GM19372 (cell line): ENCODE measurements around the gene UBTF.
"Not testable (repeated sequence)": the region's sequence is repeated elsewhere in the genome, so short reads cannot be mapped to it uniquely, and the experiment has no call there.

Experiments used
- ATAC-seq: cut with Tn5 transposase; IDR thresholded peaks from one replicate; pipeline ENCODE4 v1.9.1; 2021; ENCODE audit warnings: mild to moderate bottlenecking, low read depth, moderate library complexity; ENCODE audit not compliant: unreplicated experiment

Gene UBTF

GRCh38 chr17:44247876-44248736, 28.6 kb upstream of the UBTF start:
- ATAC-seq, result no peak

GRCh38 chr17:44247440-44247841, 28.0 kb upstream of the UBTF start:
- ATAC-seq, result no peak

GRCh38 chr17:44241106-44241624, 21.7 kb upstream of the UBTF start:
- no peak for ATAC-seq

DNA sequence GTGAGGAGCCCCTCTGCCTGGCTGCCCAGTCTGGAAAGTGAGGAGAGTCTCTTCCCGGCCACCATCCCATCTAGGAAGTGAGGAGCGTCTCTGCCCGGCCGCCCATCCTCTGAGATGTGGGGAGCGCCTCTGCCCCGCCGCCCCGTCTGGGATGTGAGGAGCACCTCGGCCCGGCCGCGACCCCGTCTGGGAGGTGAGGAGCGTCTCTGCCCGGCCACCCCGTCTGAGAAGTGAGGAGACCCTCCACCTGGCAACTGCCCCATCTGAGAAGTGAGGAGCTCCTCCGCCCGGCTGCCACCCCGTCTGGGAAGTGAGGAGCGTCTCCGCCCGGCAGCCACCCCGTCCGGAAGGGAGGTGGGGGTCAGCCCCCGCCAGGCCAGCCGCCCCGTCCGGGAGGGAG, 18.4 kb upstream of the UBTF start:
- ATAC-seq, result not testable (repeated sequence)

- ATAC-seq, result no peak
These were observed 17.0 kb upstream of the UBTF start for GRCh38 chr17:44236444-44236991.

DNA sequence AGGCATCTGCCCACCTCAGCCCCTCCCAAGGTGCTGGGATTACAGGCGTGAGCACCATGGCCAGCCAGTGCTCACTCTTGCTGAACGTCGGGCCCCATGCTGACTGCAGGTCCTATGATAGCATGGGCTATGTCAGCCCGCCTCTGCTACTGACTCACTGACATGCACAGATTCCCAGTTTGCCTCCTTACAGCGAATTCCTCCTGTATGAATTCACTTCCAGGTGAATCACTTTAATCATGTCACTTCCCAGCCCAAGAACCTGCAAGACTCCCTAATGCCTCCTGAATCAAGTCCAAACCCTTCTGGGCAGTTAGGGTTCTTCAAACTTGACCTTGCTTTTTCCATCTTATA, 16.1 kb upstream of the UBTF start:
- no peak for ATAC-seq

GRCh38 chr17:44233582-44233981, 14.1 kb upstream of the UBTF start:
- ATAC-seq, result no peak

GRCh38 chr17:44232061-44232460, 12.6 kb upstream of the UBTF start:
- ATAC-seq, result no peak

DNA sequence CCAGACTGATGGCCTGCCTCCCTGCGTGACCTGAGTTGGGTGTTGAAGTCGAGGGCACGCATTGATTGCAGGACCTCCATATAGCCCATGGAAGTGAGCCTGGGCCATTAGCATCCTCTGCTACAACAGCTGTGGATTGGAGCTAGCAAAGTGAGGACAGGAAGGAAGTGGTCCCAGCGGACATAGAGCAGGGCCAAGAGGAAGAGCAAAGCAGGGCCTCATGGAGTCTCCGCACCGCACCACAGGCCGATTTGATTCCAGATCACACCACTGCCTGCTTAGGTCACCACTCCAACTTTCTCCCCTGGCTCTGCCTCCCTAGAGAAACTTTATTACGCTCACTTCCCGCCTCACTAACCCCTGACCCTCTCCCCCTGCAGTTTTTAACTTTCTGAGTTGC, 10.7 kb upstream of the UBTF start:
- no peak for ATAC-seq

DNA sequence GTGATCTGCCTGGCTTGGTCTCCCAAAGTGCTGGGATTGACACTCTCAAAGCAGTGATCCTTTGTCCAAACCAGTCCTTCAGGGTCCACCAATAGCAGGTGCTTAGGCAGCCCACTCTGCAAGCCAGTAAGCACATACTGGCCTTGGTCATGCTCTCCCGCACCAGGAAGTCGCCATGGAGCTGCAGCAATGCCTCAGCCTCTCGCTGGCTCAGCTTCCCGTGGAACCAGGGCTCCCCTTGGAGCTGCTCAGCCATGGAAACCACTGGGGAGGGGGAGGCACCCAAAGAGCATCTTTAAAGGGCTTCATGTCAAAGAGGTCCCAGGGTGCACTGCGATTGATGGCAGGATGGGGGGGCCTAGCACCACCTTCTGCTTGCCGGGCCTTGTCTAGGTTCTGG, 9.6 kb upstream of the UBTF start:
- no peak for ATAC-seq

GRCh38 chr17:44223541-44224071, 4.1 kb upstream of the UBTF start:
- ATAC-seq, result no peak

GRCh38 chr17:44222112-44222869, 2.8 kb upstream of the UBTF start:
- no peak for ATAC-seq

GRCh38 chr17:44221862-44222111, 2.3 kb upstream of the UBTF start:
- ATAC-seq, result no peak

GRCh38 chr17:44221084-44221861, 1.8 kb upstream of the UBTF start:
- ATAC-seq, result no peak

DNA sequence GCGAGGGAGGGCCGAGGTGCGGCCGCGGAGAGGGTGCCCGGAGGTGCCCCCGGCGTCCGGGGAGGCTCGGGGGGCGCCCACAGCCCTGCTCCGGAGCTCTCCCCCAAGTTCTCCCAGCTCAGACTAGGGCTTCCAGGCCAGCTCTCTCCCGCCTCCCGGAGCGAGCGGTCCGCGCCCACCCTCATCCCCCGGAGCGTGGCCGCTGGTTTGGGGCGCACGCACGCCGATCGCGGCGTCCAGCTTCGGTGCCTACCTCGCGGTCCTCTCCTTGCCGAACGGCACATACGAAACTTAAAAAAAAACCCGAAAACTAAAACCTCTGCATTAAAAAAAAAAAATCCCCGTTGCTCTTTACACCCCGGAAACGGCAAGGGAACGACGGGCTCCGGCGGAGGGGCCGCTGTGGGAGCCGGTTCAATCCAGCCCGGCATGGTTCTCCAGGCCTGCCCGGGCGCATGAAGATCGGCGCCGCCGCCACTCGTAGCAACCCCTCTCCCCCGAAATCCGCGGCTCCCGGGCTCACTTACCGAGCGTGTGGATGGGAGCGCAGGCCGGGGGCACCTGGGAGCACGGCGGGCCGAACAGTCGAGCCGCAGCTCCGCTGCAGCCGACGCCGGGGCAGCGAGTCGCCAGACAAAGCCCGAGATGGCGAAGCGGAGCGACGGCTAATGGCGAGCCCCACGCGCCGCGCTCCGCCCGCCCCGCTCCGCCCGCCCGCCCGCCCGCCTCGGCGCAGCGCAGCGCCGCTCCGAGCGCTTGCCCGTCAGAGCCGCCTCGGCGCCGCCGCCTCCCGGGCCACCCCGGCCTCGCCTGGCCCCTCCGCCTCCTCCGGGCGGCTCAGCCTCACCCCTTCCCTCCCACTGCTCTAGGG, 973 bp upstream of the UBTF start:
- ATAC-seq, result no peak

- peak; percentile 39 for ATAC-seq
These were observed 313 bp downstream of the UBTF start for GRCh38 chr17:44219108-44219615.

DNA sequence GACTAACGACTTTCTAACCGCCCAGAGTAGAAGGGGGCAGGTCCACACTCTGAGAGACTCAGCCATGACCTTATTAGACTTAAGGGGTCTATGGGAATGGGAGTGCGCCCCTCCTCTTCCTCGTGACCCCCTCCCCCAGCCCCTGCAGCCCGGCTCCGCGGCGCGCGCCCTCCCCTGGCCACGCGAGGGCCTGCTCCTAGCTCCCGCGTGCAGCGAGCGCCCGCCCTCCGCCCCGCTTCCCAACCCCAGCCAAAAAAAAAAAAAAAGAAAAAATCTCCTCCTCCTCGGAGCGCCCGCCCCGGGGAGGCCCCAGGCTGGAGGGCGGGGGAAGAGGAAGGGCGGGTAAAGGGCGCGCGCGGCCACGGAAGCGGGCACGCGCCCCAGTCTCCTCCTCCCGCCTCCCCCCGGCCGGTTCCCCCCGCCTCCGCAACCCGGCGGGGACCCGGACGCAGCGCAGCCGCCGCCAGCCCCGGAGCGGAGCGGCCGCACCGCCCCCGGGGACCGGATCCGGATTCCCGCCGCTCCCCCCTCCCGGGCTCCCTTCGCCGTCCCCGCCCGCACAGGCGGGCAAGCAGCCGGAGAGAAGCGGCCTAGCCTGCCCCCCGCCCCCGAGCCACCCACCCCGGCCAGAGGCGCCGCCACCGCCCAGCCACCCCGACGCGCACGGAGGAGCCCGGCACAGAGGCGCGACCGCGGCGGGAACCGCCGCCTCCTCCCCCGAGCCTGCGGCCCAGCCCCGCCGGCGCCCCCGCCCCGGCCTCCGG, 949 bp downstream of the UBTF start:
- peak; percentile 38 for ATAC-seq

GRCh38 chr17:44217738-44218343, 1.6 kb downstream of the UBTF start:
- ATAC-seq, result no peak
